ENCODE data around the gene MAPK9. TPM values are rescaled to one million over a fixed set of nuclear protein-coding genes. Genes with fewer than 3 reads are reported as not detected.

Gene MAPK9
- total and polyA plus RNA-seq, 9 of the 15 experiments (the other 6 are each of a cell fraction or from before 2014, with no cell fraction given): 4.8 to 58.0 (median 29.9) TPM

GRCh38 chr5:180291234-180291940 lies 496 bp downstream of the MAPK9 start (continued):
- TF ChIP-seq MBD1 (CRISPR knock-in tag; IDR thresholded peaks at IDR 0.05) (no peak), CREB3L1 (IDR thresholded peaks at IDR 0.05; ENCODE audit: borderline replicate concordance, low read depth) (no peak), ARNT (IDR thresholded peaks at IDR 0.05) (no peak), NFE2L1 (tag; IDR thresholded peaks at IDR 0.05; ENCODE audit: borderline replicate concordance, low read depth) (no peak), GABPB1 (CRISPR knock-in tag; IDR thresholded peaks at IDR 0.05) (no peak), MCM7 (IDR thresholded peaks at IDR 0.05) (no peak), RFX7 (CRISPR knock-in tag; IDR thresholded peaks at IDR 0.05) (no peak), GABPA (tag; conservative IDR thresholded peaks at IDR 0.05; ENCODE audit: low read depth) (no peak), NCOA4 (IDR thresholded peaks at IDR 0.05; ENCODE audit: partially characterized antibody) (no peak), SAP30 (IDR thresholded peaks at IDR 0.05; ENCODE audit: borderline replicate concordance, insufficient read depth, low read depth, low read length, poor library complexity, severe bottlenecking) (peak; percentile 54), YY1 (IDR thresholded peaks at IDR 0.05; ENCODE audit: borderline replicate concordance in 1 of 3, control insufficient read depth in 1 of 3, extremely low read depth in 1 of 3, insufficient read depth in 3 of 3, insufficient read length in 1 of 3, insufficient replicate concordance in 2 of 3, low read depth in 1 of 3, low read length in 2 of 3) (peak in 1 of 3 experiments; percentile 34), CHD1 (IDR thresholded peaks at IDR 0.05; ENCODE audit: low read length) (peak; percentile 51), BRF2 (IDR thresholded peaks at IDR 0.05; ENCODE audit: borderline replicate concordance, insufficient read depth, insufficient read length) (no peak), MLX (CRISPR knock-in tag; conservative IDR thresholded peaks at IDR 0.05) (no peak), GATAD2A (IDR thresholded peaks at IDR 0.05) (no peak), HDAC1 (IDR thresholded peaks at IDR 0.05) (no peak), E2F8 (IDR thresholded peaks at IDR 0.05; ENCODE audit: low read depth, partially characterized antibody) (no peak), PHB (CRISPR knock-in tag; IDR thresholded peaks at IDR 0.05) (no peak)

Data from K562 (cell line).